Endothelial cell of umbilical vein (primary cell): ENCODE data around the gene TNFRSF11A. TPM values are rescaled to one million over a fixed set of nuclear protein-coding genes. Genes with fewer than 3 reads are reported as not detected.

Source experiments
- BruUV-seq: library from RNA; stranded (reverse); fragments of 400-500 nt; replicated peaks from 2 replicates; lab custom pipeline; 2021; lab: Mats Ljungman, UMichigan
- CTCF ChIA-PET: fragments of 300-600, 350-600 bp; sonication (Branson Sonifier 250); formaldehyde crosslinking; loops from one replicate; lab custom pipeline; 2021; ENCODE audit warnings: antibody characterized with exemption, inconsistent platforms; lab: Charles Lee
- POLR2A ChIA-PET: fragments of 300-600, 350-600 bp; sonication (Branson Sonifier 250); formaldehyde crosslinking; loops from one replicate; lab custom pipeline; 2021; ENCODE audit warnings: antibody characterized with exemption, inconsistent platforms; lab: Charles Lee
- DNase-seq: peaks from one replicate; pipeline ENCODE4 v3.0.0-alpha.2; 2011; ENCODE audit warnings: low read depth, low spot score
- FAIRE-seq: peaks from 2 replicates; lab custom pipeline; 2011; peaks lifted over from hg19 to GRCh38; lab: Jason Lieb, UNC
- H2AFZ ChIP-seq: 2 replicates; pipeline ENCODE4 v1.6.0; 2012; ENCODE audit warnings: low read depth, low read length, control low read depth, inconsistent platforms
- H3K27ac ChIP-seq: 2 replicates; pipeline ENCODE4 v1.5.1; 2011; ENCODE audit warnings: low read depth, mild to moderate bottlenecking, control low read depth, low read length, moderate library complexity; ENCODE audit not compliant: insufficient read depth
- H3K27me3 ChIP-seq, 2 experiments: 2 replicates each; pipeline versions ENCODE4 v1.6.0 to v1.6.1; 2011; ENCODE audit warnings: low read length in 2 of 2, mixed read lengths in 1 of 2; ENCODE audit not compliant: control insufficient read depth in 2 of 2, insufficient read depth in 2 of 2
- H3K36me3 ChIP-seq, 2 experiments: 2 replicates in 1 of 2; 3 replicates in 1 of 2; pipeline ENCODE4 v1.5.1; 2011; ENCODE audit warnings: low read length in 2 of 2, mild to moderate bottlenecking in 1 of 2, moderate library complexity in 1 of 2; ENCODE audit not compliant: control insufficient read depth in 2 of 2, insufficient read depth in 2 of 2; ENCODE audit errors: extremely low read depth in 1 of 2
- H3K4me1 ChIP-seq: 3 replicates; pipeline ENCODE4 v1.5.1; 2011; ENCODE audit warnings: mild to moderate bottlenecking, low read length; ENCODE audit not compliant: control insufficient read depth, insufficient read depth; ENCODE audit errors: extremely low read depth
- H3K4me2 ChIP-seq: 2 replicates; pipeline ENCODE4 v1.6.1; 2011; ENCODE audit warnings: low read length, control low read depth, mixed read lengths; ENCODE audit not compliant: insufficient read depth
- H3K4me3 ChIP-seq, 3 experiments: fragments of 200-600 bp in 1 of 3; sonication (generic), shearing (Covaris generic) in 1 of 3; replicated peaks in 1 of 3; 2 replicates each; pipeline ENCODE4 v1.5.1; 2011 to 2016; ENCODE audit warnings: control low read depth in 3 of 3, low read length in 3 of 3, mild to moderate bottlenecking in 2 of 3, inconsistent platforms in 1 of 3, low read depth in 1 of 3, moderate library complexity in 1 of 3; ENCODE audit not compliant: insufficient read depth in 1 of 3
- H3K79me2 ChIP-seq: 2 replicates; pipeline ENCODE4 v1.6.0; 2012; ENCODE audit warnings: low read length, inconsistent platforms; ENCODE audit not compliant: control insufficient read depth, insufficient read depth
- H3K9ac ChIP-seq: replicated peaks from 2 replicates; pipeline ENCODE3; 2011; ENCODE audit warnings: low read length, control low read depth; ENCODE audit not compliant: insufficient read depth; ENCODE audit errors: extremely low read depth
- H3K9me1 ChIP-seq: replicated peaks from 3 replicates; pipeline ENCODE4 v1.6.0; 2011; ENCODE audit warnings: mild to moderate bottlenecking, low read length; ENCODE audit not compliant: control insufficient read depth, insufficient read depth; ENCODE audit errors: extremely low read depth
- H3K9me3 ChIP-seq: replicated peaks from 2 replicates; pipeline ENCODE4 v1.5.1; 2012; ENCODE audit warnings: low read length, inconsistent platforms; ENCODE audit not compliant: control insufficient read depth, insufficient read depth
- H4K20me1 ChIP-seq: replicated peaks from 2 replicates; pipeline ENCODE3; 2011; ENCODE audit warnings: mild to moderate bottlenecking, low read length; ENCODE audit not compliant: control insufficient read depth, insufficient read depth; ENCODE audit errors: extremely low read depth
- CTCF ChIP-seq, 2 donors: IDR thresholded peaks; 1 replicate in 1 of 2; 2 replicates in 1 of 2; pipeline ENCODE4 v1.5.1; 2011; ENCODE audit warnings: low read length in 2 of 2, mild to moderate bottlenecking in 2 of 2, moderate library complexity in 2 of 2, control low read depth in 1 of 2, inconsistent platforms in 1 of 2, low read depth in 1 of 2; ENCODE audit not compliant: insufficient read depth in 1 of 2; ENCODE audit errors: extremely low read depth in 1 of 2
- EZH2 ChIP-seq: IDR thresholded peaks from 2 replicates; pipeline ENCODE4 v1.6.1; 2012; ENCODE audit warnings: borderline replicate concordance, low read depth, mild to moderate bottlenecking, moderate library complexity, low read length, inconsistent platforms; ENCODE audit not compliant: severe bottlenecking
- FOS ChIP-seq: IDR thresholded peaks from 2 replicates; pipeline ENCODE4 v1.6.1; 2011; ENCODE audit warnings: mild to moderate bottlenecking, low read length, moderate library complexity, borderline replicate concordance; ENCODE audit not compliant: insufficient read depth
- GATA2 ChIP-seq: IDR thresholded peaks from 2 replicates; pipeline ENCODE4 v1.7.0; 2011; ENCODE audit warnings: low read depth, mild to moderate bottlenecking, moderate library complexity, mixed read lengths, low read length; ENCODE audit not compliant: insufficient read length, insufficient read depth
- JUN ChIP-seq: IDR thresholded peaks from 2 replicates; pipeline ENCODE4 v1.6.1; 2011; ENCODE audit warnings: borderline replicate concordance, low read depth; ENCODE audit not compliant: insufficient read length, insufficient read depth
- MYC ChIP-seq: IDR thresholded peaks from one replicate; pipeline ENCODE4 v1.6.1; 2011; ENCODE audit warnings: mild to moderate bottlenecking, low read depth, low read length
- POLR2A ChIP-seq: IDR thresholded peaks from 2 replicates; pipeline ENCODE4 v1.6.1; 2012; ENCODE audit warnings: low read depth, mild to moderate bottlenecking, control low read depth, low read length
- POLR2AphosphoS5 ChIP-seq: IDR thresholded peaks from 2 replicates; pipeline ENCODE4 v1.6.1; 2012; ENCODE audit warnings: low read depth, mild to moderate bottlenecking, control low read depth, low read length, moderate library complexity; ENCODE audit not compliant: insufficient read depth
- dilution Hi-C: fragments of 300-500 bp; cut with MboI; formaldehyde crosslinking; loops from one replicate; pipeline ENCODE4 v1.15.0; 2019; ENCODE audit warnings: low sequenced_read_pairs; ENCODE audit not compliant: extremely low pct_ligation_motif_present
- intact Hi-C: fragments of 100-400 bp; cut with micrococcal nuclease; formaldehyde crosslinking; loops from one replicate; pipeline ENCODE4 v1.10.0; 2022
- polyA plus RNA-seq, 4 experiments: library from polyadenylated mRNA; depleted of rRNA in 3 of 4; stranded (reverse) in 3 of 4; unstranded in 1 of 4; fragments of >200 nt; gene quantifications; 2 replicates each; pipeline versions ENCODE4 v1.2.1 to v1.2.3, GENCODE V29; 2011 to 2012; ENCODE audit warnings: missing spikeins in 1 of 4
- total RNA-seq: library from RNA; stranded (reverse); gene quantifications from 2 replicates; pipeline ENCODE4 v1.2.3, GENCODE V29; 2021
- TF ChIP-seq, protein P1 (sequence below): IDR thresholded peaks from 2 replicates; pipeline ENCODE4 v1.6.1; 2011; ENCODE audit not compliant: insufficient read depth, insufficient read length

Gene TNFRSF11A
- total and polyA plus RNA-seq, 2 donors (not counting 3 experiments of a cell fraction or from before 2014, with no cell fraction given), result 10.4 to 11.1 TPM

DNA sequence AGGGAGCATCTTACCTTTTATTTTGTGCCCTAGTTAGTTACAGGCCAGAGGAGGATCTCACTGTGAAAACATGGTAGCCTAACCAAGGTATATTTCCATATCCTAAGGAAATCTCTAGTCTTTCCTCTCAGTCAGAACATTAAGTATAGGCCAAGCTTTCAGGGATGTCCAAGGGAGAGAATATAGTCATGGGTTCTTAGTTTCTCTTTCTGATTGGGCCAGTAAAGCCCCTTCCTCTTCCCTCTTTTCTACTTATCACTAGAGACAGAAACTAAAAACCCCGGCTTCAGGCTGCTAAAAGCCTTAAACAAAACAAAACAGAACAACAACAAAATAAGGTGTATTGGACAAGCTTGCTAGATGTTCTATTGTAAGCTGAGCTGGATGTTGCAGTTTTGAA, 44.3 kb upstream of the TNFRSF11A start:
- CTCF ChIA-PET, result interaction anchor here (1.1 to 2.1 kb wide), 3 partner anchors 8 to 303 kb away, joined by 3 to 5 read pairs (median 5); no protein-coding TSS in a partner anchor

More for the DNA sequence above, 44.3 kb upstream of the TNFRSF11A start:
- TF ChIP-seq FOS (no peak), MYC (no peak), JUN (no peak), GATA2 (no peak), POLR2A (no peak), CTCF (IDR thresholded peaks at IDR 0.05; ENCODE audit: extremely low read depth in 1 of 2, insufficient read depth in 1 of 2, low read depth in 1 of 2, low read length in 2 of 2) (no peak), EZH2 (no peak), POLR2AphosphoS5 (no peak)
- TF ChIP-seq, protein P1, sequence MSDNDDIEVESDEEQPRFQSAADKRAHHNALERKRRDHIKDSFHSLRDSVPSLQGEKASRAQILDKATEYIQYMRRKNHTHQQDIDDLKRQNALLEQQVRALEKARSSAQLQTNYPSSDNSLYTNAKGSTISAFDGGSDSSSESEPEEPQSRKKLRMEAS, result no peak
- H3K9ac ChIP-seq, result no peak overlapping the region
- no peak overlapping the region for H2AFZ ChIP-seq
- peaks cover 2% of the 10 kb centered on the region for H3K9me1 ChIP-seq
- intact Hi-C loops (loop anchor here (5.0 kb wide), 1 partner anchor 52 kb away; no protein-coding TSS in a partner anchor), dilution Hi-C loops (no loop called here)
- DNase-seq (no peak), FAIRE-seq (peak; percentile 66)
- H3K4me2 ChIP-seq, result peak overlapping the region; percentile 91
- H3K27ac ChIP-seq, result no peak overlapping the region
- no peaks in the 10 kb centered on the region for H4K20me1 ChIP-seq
- no peaks in the 10 kb centered on the region for H3K27me3 ChIP-seq
- POLR2A ChIA-PET, result no interaction called here
- BruUV-seq, result no TSS peak
- H3K9me3 ChIP-seq, result no peaks in the 10 kb centered on the region
- no peaks in the 10 kb centered on the region for H3K79me2 ChIP-seq
- H3K4me1 ChIP-seq, result peaks cover 28% of the 10 kb centered on the region
- peaks cover 4 to 12% of the 10 kb centered on the region in 2 experiments for H3K36me3 ChIP-seq
- H3K4me3 ChIP-seq, result no peak overlapping the region
